Thoracic aorta (tissue), 2 donors: Measurements from ENCODE around the gene KLC4. TPM values are rescaled to one million over a fixed set of nuclear protein-coding genes. Genes with fewer than 3 reads are reported as not detected.
A peak's percentile ranks its signal among the peaks of the same experiment; 100 is the strongest.

Experiments used
- ATAC-seq: fragments of 150-250 bp; one replicate; pipeline ENCODE4 v1.8.0; 2017; ENCODE audit warnings: low read depth; ENCODE audit not compliant: insufficient number of reproducible peaks, low FRiP score
- DNase-seq: peaks from one replicate; pipeline ENCODE4 v3.0.0-alpha.2; 2020; ENCODE audit warnings: low spot score
- H3K27ac ChIP-seq, 2 donors: fragments of 200-600 bp; sonication (generic); 1 replicate in 1 of 2; 2 replicates in 1 of 2; pipeline ENCODE4 v1.5.1; 2016; ENCODE audit warnings: mild to moderate bottlenecking in 2 of 2, moderate library complexity in 2 of 2
- H3K27me3 ChIP-seq: fragments of 200-600 bp; sonication (generic); replicated peaks from 2 replicates; pipeline ENCODE4 v1.6.0; 2016; ENCODE audit warnings: mild to moderate bottlenecking; ENCODE audit not compliant: insufficient read depth
- H3K36me3 ChIP-seq: fragments of 200-600 bp; sonication (generic); one replicate; pipeline ENCODE4 v1.5.1; 2016
- H3K4me1 ChIP-seq, 2 donors: fragments of 200-600 bp; sonication (generic); 1 replicate in 1 of 2; 2 replicates in 1 of 2; pipeline versions ENCODE4 v1.5.1 to v1.6.0; 2016; ENCODE audit warnings: low read depth in 2 of 2, mild to moderate bottlenecking in 1 of 2; ENCODE audit not compliant: control insufficient read depth in 1 of 2
- H3K4me3 ChIP-seq: fragments of 200-600 bp; sonication (generic); 2 replicates; pipeline ENCODE4 v1.5.1; 2016; ENCODE audit warnings: mild to moderate bottlenecking
- H3K9me3 ChIP-seq: fragments of 200-600 bp; sonication (generic); 2 replicates; pipeline ENCODE4 v1.5.1; 2016
- CTCF ChIP-seq: fragments of 200-600 bp; sonication (generic); IDR thresholded peaks from one replicate; pipeline ENCODE4 v1.5.1; 2019; ENCODE audit warnings: antibody characterized with exemption
- total RNA-seq, 2 donors: library from RNA; depleted of rRNA; stranded (reverse); fragments of >200 nt; gene quantifications; one replicate each; pipeline versions ENCODE4 v1.1.0 to v1.2.3, GENCODE V29; 2016

KLC4 gene
- total RNA-seq, 2 donors from 2014 or later = 22.9 to 33.5 TPM

- Histone ChIP-seq H3K4me3 (no peak overlapping the region), H3K4me1 (peaks cover 0 to under 1% of the 10 kb centered on the region in 2 donors), H3K36me3 (no peaks in the 10 kb centered on the region), H3K27ac (no peak overlapping the region), H3K9me3 (no peaks in the 10 kb centered on the region), H3K27me3 (no peaks in the 10 kb centered on the region)
- no peak for DNase-seq
- no peak for ATAC-seq
- TF ChIP-seq CTCF = no peak
Measured at GRCh38 chr6:43091020-43091419, 31.6 kb downstream of the KLC4 start.

DNA sequence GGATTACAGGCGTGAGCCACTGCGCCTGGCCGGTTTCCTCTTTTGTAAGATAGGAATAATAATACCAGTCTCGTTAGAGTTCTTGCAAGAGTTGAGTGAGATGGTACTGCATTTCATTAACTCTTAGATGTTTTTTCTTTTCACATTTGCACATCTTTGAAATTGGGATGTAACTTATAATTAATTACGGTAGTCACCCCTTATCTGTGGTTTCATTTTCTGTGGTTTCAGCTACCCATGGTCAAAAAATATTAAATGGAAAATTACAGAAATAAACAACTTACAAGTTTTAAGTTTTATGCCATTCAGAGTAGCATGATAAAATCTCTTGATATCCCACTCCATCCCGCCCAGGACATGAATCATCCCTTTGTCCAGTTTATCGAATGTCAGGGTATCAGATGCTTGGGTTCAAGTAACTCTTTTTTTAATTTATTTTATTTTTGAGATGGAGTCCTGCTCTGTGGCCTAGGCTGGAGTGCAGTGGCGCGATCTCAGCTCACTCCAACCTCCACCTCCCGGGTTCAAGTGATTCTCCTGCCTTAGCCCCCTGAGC, 32.1 kb downstream of the KLC4 start:
- no peak for TF ChIP-seq CTCF
- DNase-seq (no peak), ATAC-seq (no peak)
- Histone ChIP-seq H3K4me3 (no peak overlapping the region), H3K27ac (no peak overlapping the region), H3K27me3 (no peaks in the 10 kb centered on the region), H3K4me1 (peaks cover 0 to 6% of the 10 kb centered on the region in 2 donors), H3K36me3 (no peaks in the 10 kb centered on the region), H3K9me3 (no peaks in the 10 kb centered on the region)

GRCh38 chr6:43092635-43093034, 33.2 kb downstream of the KLC4 start:
- ATAC-seq = no peak
- Histone ChIP-seq H3K27ac (no peak overlapping the region), H3K36me3 (no peaks in the 10 kb centered on the region)

GRCh38 chr6:43093436-43094289, 34.2 kb downstream of the KLC4 start:
- no peak for TF ChIP-seq CTCF
- no peak for DNase-seq
- Histone ChIP-seq H3K4me3 (peak overlapping the region; percentile 46), H3K4me1 (peaks cover 0 to 15% of the 10 kb centered on the region in 2 donors), H3K27me3 (no peaks in the 10 kb centered on the region), H3K36me3 (no peaks in the 10 kb centered on the region), H3K9me3 (no peaks in the 10 kb centered on the region), H3K27ac (no peak overlapping the region)
- no peak for ATAC-seq

More at GRCh38 chr6:43092635-43093034, 33.2 kb downstream of the KLC4 start:
- H3K9me3 ChIP-seq = no peaks in the 10 kb centered on the region
- no peak for DNase-seq
- H3K27me3 ChIP-seq = no peaks in the 10 kb centered on the region
- peaks cover 0 to 15% of the 10 kb centered on the region in 2 donors for H3K4me1 ChIP-seq
- H3K4me3 ChIP-seq = no peak overlapping the region
- TF ChIP-seq CTCF = no peak

- Histone ChIP-seq H3K27ac (no peak overlapping the region), H3K4me3 (no peak overlapping the region), H3K4me1 (peaks cover 0 to 15% of the 10 kb centered on the region in 2 donors), H3K9me3 (no peaks in the 10 kb centered on the region), H3K36me3 (no peaks in the 10 kb centered on the region), H3K27me3 (no peaks in the 10 kb centered on the region)
- no peak for TF ChIP-seq CTCF
- DNase-seq (no peak), ATAC-seq (no peak)
Measured at GRCh38 chr6:43095939-43096338, 36.5 kb downstream of the KLC4 start.
